KOPT-K1 (cell line): Measurements from ENCODE around the gene ADAM10.
A peak's percentile ranks its signal among the peaks of the same experiment; 100 is the strongest.
"Not testable (repeated sequence)": the region's sequence is repeated elsewhere in the genome, so short reads cannot be mapped to it uniquely, and the experiment has no call there.

Experiments used
- H3K27ac ChIP-seq: fragments of 200-600 bp; sonication (generic); 2 replicates; pipeline ENCODE4 v1.5.1; 2016; ENCODE audit warnings: antibody characterized with exemption, mild to moderate bottlenecking, low read depth, low read length; ENCODE audit not compliant: poor library complexity, severe bottlenecking
- H3K36me3 ChIP-seq: fragments of 200-600 bp; sonication (generic); 2 replicates; pipeline ENCODE4 v1.5.1; 2017; ENCODE audit warnings: antibody characterized with exemption, mild to moderate bottlenecking, low read length, moderate library complexity; ENCODE audit not compliant: insufficient read depth
- H3K9me3 ChIP-seq: fragments of 200-600 bp; sonication (generic); 2 replicates; pipeline ENCODE4 v1.5.1; 2017; ENCODE audit warnings: antibody characterized with exemption, low read length, mild to moderate bottlenecking; ENCODE audit not compliant: insufficient read depth, poor library complexity, severe bottlenecking

ADAM10 gene

GRCh38 chr15:58632789-58633188 is 116.7 kb downstream of the ADAM10 start:
- H3K27ac ChIP-seq: no peak overlapping the region
- H3K36me3 ChIP-seq: peaks cover 55% of the 10 kb centered on the region
- H3K9me3 ChIP-seq: no peaks in the 10 kb centered on the region

- Histone ChIP-seq H3K9me3 (no peaks in the 10 kb centered on the region), H3K36me3 (peaks cover 52% of the 10 kb centered on the region), H3K27ac (no peak overlapping the region)
Measured at GRCh38 chr15:58631319-58631718, 118.2 kb downstream of the ADAM10 start.

GRCh38 chr15:58629625-58630024 is 119.9 kb downstream of the ADAM10 start:
- Histone ChIP-seq H3K36me3 (peaks cover 62% of the 10 kb centered on the region), H3K9me3 (no peaks in the 10 kb centered on the region), H3K27ac (peak overlapping the region; percentile 85)

GRCh38 chr15:58628206-58628947 is 121.1 kb downstream of the ADAM10 start:
- Histone ChIP-seq H3K9me3 (no peaks in the 10 kb centered on the region), H3K27ac (peak overlapping the region; percentile 85), H3K36me3 (peaks cover 60% of the 10 kb centered on the region)

GRCh38 chr15:58627701-58628100 is 121.8 kb downstream of the ADAM10 start:
- H3K9me3 ChIP-seq: no peaks in the 10 kb centered on the region
- H3K27ac ChIP-seq: peak overlapping the region; percentile 85
- peaks cover 56% of the 10 kb centered on the region for H3K36me3 ChIP-seq

GRCh38 chr15:58627046-58627445 is 122.5 kb downstream of the ADAM10 start:
- peaks cover 51% of the 10 kb centered on the region for H3K36me3 ChIP-seq
- H3K27ac ChIP-seq: peak overlapping the region; percentile 85
- no peaks in the 10 kb centered on the region for H3K9me3 ChIP-seq

- H3K27ac ChIP-seq: no peak overlapping the region
- no peaks in the 10 kb centered on the region for H3K9me3 ChIP-seq
- peaks cover 48% of the 10 kb centered on the region for H3K36me3 ChIP-seq
Measured at GRCh38 chr15:58626378-58626777, 123.1 kb downstream of the ADAM10 start.

GRCh38 chr15:58622877-58623276 is 126.6 kb downstream of the ADAM10 start:
- Histone ChIP-seq H3K36me3 (peaks cover 64% of the 10 kb centered on the region), H3K27ac (no peak overlapping the region), H3K9me3 (peaks cover 8% of the 10 kb centered on the region)

GRCh38 chr15:58620268-58620667 is 129.2 kb downstream of the ADAM10 start:
- H3K27ac ChIP-seq: not testable (repeated sequence)
- H3K36me3 ChIP-seq: peaks cover 61% of the 10 kb centered on the region
- H3K9me3 ChIP-seq: peaks cover 20% of the 10 kb centered on the region

GRCh38 chr15:58616171-58616570 is 133.3 kb downstream of the ADAM10 start:
- peaks cover 74% of the 10 kb centered on the region for H3K36me3 ChIP-seq

GRCh38 chr15:58611731-58612676 is 137.5 kb downstream of the ADAM10 start:
- Histone ChIP-seq H3K9me3 (peaks cover 22% of the 10 kb centered on the region), H3K36me3 (peaks cover 66% of the 10 kb centered on the region)

More at GRCh38 chr15:58616171-58616570, 133.3 kb downstream of the ADAM10 start:
- Histone ChIP-seq H3K9me3 (peaks cover 38% of the 10 kb centered on the region), H3K27ac (no peak overlapping the region)

GRCh38 chr15:58608711-58609110 is 140.8 kb downstream of the ADAM10 start:
- H3K27ac ChIP-seq: peak overlapping the region; percentile 32
- H3K9me3 ChIP-seq: peaks cover 2% of the 10 kb centered on the region
- peaks cover 50% of the 10 kb centered on the region for H3K36me3 ChIP-seq

More at GRCh38 chr15:58611731-58612676, 137.5 kb downstream of the ADAM10 start:
- H3K27ac ChIP-seq: peak overlapping the region; percentile 52

- Histone ChIP-seq H3K9me3 (no peaks in the 10 kb centered on the region), H3K36me3 (peaks cover 50% of the 10 kb centered on the region), H3K27ac (peak overlapping the region; percentile 32)
Measured at GRCh38 chr15:58608129-58608590, 141.3 kb downstream of the ADAM10 start.

- peaks cover 56% of the 10 kb centered on the region for H3K36me3 ChIP-seq
- H3K27ac ChIP-seq: no peak overlapping the region
- no peaks in the 10 kb centered on the region for H3K9me3 ChIP-seq
Measured at GRCh38 chr15:58606577-58607080, 142.9 kb downstream of the ADAM10 start.

GRCh38 chr15:58605931-58606530 is 143.5 kb downstream of the ADAM10 start:
- Histone ChIP-seq H3K27ac (no peak overlapping the region), H3K36me3 (peaks cover 62% of the 10 kb centered on the region), H3K9me3 (no peaks in the 10 kb centered on the region)
